NCI-H2227 treated with DMSO at 0.1 percent for 48 hours (cell line): ENCODE results near the gene OGT.
"Not testable (repeated sequence)": the region's sequence is repeated elsewhere in the genome, so short reads cannot be mapped to it uniquely, and the experiment has no call there.

Experiments used
- DNase-seq: peaks from one replicate; lab custom pipeline; 2025; lab: John Stamatoyannopoulos, UW

OGT gene

DNA sequence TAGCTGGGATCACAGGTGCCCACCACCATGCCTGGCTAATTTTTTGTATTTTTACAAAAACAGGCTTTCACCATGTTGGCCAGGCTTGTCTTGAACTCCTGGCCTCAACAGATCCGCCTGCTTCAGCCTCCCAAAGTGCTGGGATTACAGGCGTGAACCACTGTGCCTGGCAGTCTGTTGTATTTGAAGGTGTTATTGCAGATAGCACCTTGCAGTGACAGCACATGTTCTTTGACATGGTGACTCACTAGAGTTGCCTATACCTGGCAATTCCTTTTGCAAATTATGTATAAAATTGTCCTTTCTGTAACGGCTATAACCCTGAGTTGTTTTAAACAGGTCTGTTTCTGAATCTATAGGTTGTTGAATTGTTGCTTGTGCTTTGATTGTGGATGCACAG is 7.9 kb downstream of the OGT start:
- DNase-seq = no peak

DNA sequence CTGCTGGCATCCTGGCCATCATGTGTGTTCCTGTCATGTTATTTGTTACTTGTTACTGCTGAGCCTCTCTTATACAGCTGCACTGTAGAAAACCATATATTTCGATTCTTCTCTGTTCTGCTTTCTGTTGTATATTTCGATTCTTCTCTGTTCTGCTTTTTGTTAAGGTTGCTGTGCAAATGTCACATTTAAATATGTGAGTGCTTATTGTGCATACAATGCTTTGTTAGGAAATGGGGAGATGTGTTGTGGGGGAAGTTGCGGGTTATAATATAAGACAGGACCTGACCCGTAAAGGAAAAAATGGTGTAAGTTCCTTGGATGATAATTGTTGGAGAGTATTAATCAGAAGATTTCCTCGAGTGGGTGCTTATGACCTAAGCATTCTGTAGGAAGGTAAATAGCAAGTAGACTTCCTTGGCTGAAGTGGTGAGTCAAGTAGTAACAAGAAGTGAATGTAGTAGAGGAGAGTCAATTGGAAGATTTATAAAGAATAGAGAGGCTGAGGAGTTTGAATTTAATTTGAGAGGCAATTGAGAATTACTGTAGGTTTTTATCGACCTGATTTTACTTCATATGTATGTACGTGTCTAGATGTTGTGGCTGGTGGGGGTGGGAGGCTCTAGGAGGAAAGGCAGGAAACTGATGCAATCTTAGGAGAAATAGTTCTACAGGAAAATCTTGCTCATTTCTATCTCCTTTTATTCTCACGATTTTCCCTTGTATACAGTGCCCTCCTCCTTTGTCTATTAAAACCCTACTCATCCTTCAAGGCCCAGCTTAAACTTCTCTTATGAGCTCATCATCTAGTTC is 8.5 kb downstream of the OGT start:
- DNase-seq = no peak

DNA sequence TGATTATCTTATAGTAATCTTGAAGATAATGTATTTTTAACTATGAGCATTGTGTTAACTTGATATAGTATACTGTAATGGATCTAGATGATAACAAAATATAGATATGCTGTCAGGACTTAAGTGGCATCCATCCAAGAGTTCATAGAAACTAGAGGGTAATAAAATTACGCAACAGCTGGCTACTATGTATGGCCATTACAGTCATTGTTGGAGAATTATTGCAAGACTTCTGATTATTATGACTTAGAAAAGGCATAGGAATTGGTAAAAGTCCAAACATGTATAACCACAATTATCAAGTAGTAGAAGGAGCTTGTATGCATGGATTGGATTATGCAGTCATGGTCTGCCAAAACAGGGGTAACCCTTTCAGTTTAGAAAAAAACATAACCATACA is 9.5 kb downstream of the OGT start:
- no peak for DNase-seq

- no peak for DNase-seq
Observed at GRCh38 chrX:71542825-71543224, 9.9 kb downstream of the OGT start.

- DNase-seq = no peak
Observed at GRCh38 chrX:71543316-71543715, 10.4 kb downstream of the OGT start.

DNA sequence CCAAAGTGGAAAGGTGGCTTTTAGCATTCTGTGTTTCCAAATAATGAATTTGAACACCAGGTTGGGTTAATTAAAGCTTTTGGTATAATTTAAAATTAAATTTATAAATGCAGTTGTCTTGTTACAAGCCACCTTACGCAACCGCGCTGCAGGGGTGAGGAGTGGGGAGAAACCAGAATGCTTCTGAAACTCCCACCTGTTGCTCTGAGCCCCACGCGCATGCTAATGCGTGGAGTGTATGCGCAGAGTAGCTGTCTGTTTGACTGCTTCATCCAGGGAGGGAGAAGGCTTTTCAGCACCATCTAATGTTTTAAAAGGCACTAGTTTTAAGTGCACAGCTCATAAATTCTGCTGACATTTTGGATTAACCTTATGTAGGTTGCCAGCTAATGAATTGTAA is 12.5 kb downstream of the OGT start:
- DNase-seq = no peak

GRCh38 chrX:71546879-71547278 is 14.0 kb downstream of the OGT start:
- no peak for DNase-seq

GRCh38 chrX:71547339-71547738 is 14.4 kb downstream of the OGT start:
- no peak for DNase-seq

DNA sequence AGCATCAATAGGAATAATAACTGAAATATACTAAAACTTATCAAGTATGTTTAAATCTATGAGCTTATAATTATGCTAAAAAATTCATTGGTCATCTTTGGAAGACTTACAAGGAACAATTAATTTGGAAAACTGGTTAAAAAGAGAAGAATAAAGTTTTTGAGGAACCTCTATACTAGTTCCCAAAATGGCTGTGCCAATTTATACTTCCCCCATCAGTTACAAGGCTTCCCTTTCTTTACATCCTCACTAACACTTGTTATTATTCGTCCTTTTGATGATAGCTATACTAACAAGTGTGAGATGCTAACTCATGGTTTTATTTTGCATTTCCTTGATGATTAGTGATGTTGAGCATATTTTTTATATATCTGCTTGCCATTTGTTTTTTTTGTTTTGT is 17.1 kb downstream of the OGT start:
- no peak for DNase-seq

DNA sequence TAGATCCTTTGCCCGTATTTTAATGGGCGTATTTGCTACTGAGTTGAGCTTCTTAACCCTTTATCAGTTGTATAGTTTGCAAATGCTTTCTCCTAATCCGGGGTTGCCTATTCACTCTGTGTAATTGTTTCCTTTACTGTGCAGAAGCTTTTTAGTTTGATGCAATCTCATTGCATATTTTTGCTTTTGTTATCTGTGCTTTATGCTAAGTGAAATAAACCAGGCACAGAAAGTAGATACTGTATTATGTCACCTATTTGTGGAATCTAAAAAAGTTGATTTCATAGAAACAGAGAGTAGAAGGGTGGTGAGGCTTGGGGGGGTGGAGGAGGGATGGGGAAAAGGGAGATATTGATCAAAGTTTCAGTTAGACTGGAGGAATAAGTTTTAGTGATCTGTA is 17.7 kb downstream of the OGT start:
- no peak for DNase-seq

GRCh38 chrX:71556036-71556435 is 23.1 kb downstream of the OGT start:
- DNase-seq = no peak

DNA sequence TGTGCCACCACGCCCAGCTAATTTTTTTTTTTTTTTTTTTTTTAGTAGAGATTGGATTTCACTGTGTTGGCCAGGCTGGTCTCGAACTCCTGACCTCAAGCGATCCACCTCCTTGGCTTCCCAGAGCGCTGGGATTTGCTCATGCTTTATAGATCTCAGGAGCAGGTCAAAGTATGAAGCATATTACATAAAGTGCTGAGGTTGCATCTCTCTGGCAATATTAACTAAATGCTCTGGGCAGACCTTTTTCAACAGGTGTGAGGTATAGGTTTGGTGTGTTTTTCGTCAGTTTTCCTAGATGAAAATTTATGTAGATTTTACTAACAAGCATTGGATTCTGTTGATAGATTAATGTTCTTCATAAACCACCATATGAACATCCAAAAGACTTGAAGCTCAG is 26.0 kb downstream of the OGT start:
- no peak for DNase-seq

DNA sequence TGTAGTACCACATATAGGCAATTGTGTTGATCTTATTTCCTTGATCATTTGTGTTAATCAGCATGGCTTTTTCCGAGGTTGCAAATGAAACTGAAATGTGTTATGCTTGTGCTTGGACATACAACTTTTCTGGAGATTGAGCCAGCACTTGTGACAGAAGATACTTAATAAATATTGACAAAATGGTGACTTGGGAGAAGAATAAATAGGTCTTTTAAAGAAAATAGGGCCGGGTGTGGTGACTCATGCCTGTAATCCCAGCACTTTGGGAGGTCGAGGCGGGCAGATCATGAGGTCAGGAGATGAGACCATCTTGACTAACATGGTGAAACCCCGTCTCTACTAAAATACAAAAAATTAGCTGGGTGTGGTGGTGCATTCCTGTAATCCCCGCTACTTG is 26.9 kb downstream of the OGT start:
- not testable (repeated sequence) for DNase-seq

DNA sequence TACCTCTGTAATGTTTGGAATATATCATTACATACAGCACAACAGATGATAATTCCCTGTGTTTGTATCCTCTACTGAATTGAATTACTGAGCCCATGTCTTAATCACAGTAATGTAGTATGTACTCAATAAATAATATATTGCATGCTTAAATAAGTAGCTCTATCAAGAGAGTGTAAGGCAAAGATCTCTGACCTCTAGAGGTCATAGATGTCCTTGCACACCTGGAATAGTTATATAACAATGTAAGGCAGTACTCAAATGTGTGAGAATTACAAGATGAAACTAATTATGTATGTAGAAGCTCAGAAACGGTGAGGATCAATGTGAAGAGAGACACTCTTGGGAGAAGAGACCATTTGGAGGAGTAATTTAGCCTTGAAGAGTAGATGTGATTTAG is 31.0 kb downstream of the OGT start:
- no peak for DNase-seq

GRCh38 chrX:71565474-71566041 is 32.7 kb downstream of the OGT start:
- DNase-seq = no peak

GRCh38 chrX:71571390-71571789 is 38.5 kb downstream of the OGT start:
- not testable (repeated sequence) for DNase-seq

DNA sequence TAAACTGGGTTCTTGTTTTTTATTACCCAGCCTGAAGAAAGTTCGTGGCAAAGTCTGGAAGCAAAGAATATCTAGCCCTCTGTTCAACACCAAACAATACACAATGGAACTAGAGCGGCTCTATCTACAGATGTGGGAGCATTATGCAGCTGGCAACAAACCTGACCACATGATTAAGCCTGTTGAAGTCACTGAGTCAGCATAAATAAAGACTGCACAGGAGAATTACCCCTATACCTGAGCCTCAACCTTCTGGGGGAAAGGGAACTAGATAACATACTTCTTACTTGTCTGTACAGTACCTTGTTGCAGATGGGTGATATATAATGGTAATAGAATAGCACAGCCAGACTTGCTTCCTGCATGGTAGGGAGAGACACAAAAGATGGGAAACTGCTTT is 40.7 kb downstream of the OGT start:
- DNase-seq = no peak

DNA sequence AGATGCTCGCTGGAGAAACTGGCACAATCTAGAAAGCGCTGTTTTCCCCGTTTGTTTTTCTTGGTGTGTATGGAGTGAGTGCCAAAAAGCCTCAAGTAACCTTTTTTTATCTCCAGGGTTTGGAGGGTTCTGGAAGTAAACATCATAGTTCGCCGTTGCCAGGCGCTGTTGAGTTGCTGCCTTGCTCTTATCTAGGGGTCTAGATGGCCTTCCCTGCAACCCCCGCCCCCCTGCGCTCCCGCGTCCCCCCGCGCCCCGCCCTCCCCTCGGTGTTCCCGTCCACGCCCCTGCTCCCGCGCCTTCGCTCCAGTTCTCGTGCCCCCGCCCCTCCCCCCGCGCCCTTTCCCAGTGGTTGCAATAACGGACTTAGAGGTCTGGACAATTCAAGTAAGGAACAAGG is 44.8 kb downstream of the OGT start:
- DNase-seq = no peak

GRCh38 chrX:71578253-71579135 is 45.6 kb downstream of the OGT start, which contains the start of gene GCNA:
TSS of gene GCNA (plus strand) at chrX:71578437. CDS start at chrX:71580822, 2,385 bp downstream.
- no peak for DNase-seq

- no peak for DNase-seq
Observed at GRCh38 chrX:71579136-71579989, 46.5 kb downstream of the OGT start.

GRCh38 chrX:71579990-71580380 is 47.1 kb downstream of the OGT start:
- DNase-seq = no peak

- no peak for DNase-seq
Observed at GRCh38 chrX:71581210-71581609, 48.3 kb downstream of the OGT start.
